Stomach (tissue), 9 donors: ENCODE results near the gene CD101. TPM values are rescaled to one million over a fixed set of nuclear protein-coding genes. Genes with fewer than 3 reads are reported as not detected.

Experiments used
- DNase-seq, 2 donors: peaks; one replicate each; pipeline versions ENCODE4 v3.0.0 to v3.0.0-alpha.2; 2013 to 2019
- H3K27ac ChIP-seq, 5 donors: fragments of 200-600 bp in 4 of 5; sonication (generic) in 4 of 5; one replicate each; pipeline ENCODE4 v1.5.1; 2013 to 2019; ENCODE audit warnings: mild to moderate bottlenecking in 1 of 5, moderate library complexity in 1 of 5
- H3K27me3 ChIP-seq, 3 donors: fragments of 200-600 bp; sonication (generic); one replicate each; pipeline ENCODE4 v1.5.1; 2017 to 2019; ENCODE audit warnings: mixed run types in 1 of 3
- H3K36me3 ChIP-seq, 4 donors: fragments of 200-600 bp; sonication (generic); 1 replicate in 3 of 4; 2 replicates in 1 of 4; pipeline ENCODE4 v1.5.1; 2016 to 2019
- H3K4me1 ChIP-seq, 4 donors: fragments of 200-600 bp; sonication (generic); one replicate each; pipeline ENCODE4 v1.5.1; 2016 to 2019
- H3K4me3 ChIP-seq, 4 donors: fragments of 200-600 bp; sonication (generic) in 3 of 4; one replicate each; pipeline ENCODE4 v1.5.1; 2016 to 2019; ENCODE audit warnings: mild to moderate bottlenecking in 1 of 4
- H3K9me3 ChIP-seq, 4 donors: fragments of 200-600 bp; sonication (generic); one replicate each; pipeline ENCODE4 v1.5.1; 2016 to 2019
- CTCF ChIP-seq, 7 experiments: fragments of 450-650 bp in 4 of 7; fragments of 200-600 bp in 3 of 7; sonication (generic) in 3 of 7; IDR thresholded peaks; one replicate each; pipeline ENCODE4 v1.5.1; 2016 to 2019; ENCODE audit warnings: antibody characterized with exemption in 7 of 7, control low read depth in 2 of 7, mild to moderate bottlenecking in 1 of 7
- EP300 ChIP-seq: sonication (generic); formaldehyde crosslinking; IDR thresholded peaks from one replicate; pipeline ENCODE4 v1.6.1; 2017; ENCODE audit warnings: antibody characterized with exemption
- POLR2A ChIP-seq, 4 donors: fragments of 450-650 bp; IDR thresholded peaks; one replicate each; pipeline ENCODE4 v1.6.1; 2016; ENCODE audit warnings: antibody characterized with exemption in 4 of 4, control low read depth in 2 of 4, mild to moderate bottlenecking in 1 of 4, moderate library complexity in 1 of 4
- POLR2AphosphoS5 ChIP-seq, 3 donors: sonication (generic); formaldehyde crosslinking; IDR thresholded peaks; one replicate each; pipeline ENCODE4 v1.6.1; 2016; ENCODE audit warnings: antibody characterized with exemption in 3 of 3
- WGBS, 5 donors: extraction: QIAGEN DNeasy Blood & Tissue Kit in 3 of 5; methylation state at CpG; one replicate each; pipeline versions ENCODE4 v1.1.5 to v1.1.7; 2013 to 2018; 5-methylcytosine and 5-hydroxymethylcytosine counted together
- intact Hi-C: fragments of 100-400 bp; cut with DNase I; formaldehyde crosslinking; loops from one replicate; pipeline ENCODE4 v1.15.1; 2023; ENCODE audit warnings: low total_unique reads
- polyA plus RNA-seq, 3 donors: library from polyadenylated mRNA; stranded (reverse); fragments of 200-250 nt; gene quantifications; one replicate each; pipeline ENCODE4 v1.2.3, GENCODE V29; 2013
- total RNA-seq, 5 donors: library from RNA; depleted of rRNA; stranded (reverse); fragments of >200 nt; gene quantifications; one replicate each; pipeline versions ENCODE4 v1.1.0 to v1.2.3, GENCODE V29; 2014 to 2016
- donor health status: healthy with polysubstance abuse.
- donor health status: Bipolar disorder and iron deficiency.
- donor health status: healthy.

Gene CD101
- total and polyA plus RNA-seq, 8 donors: 0.45 to 8.8 (median 1.8) TPM; not detected in 2

GRCh38 chr1:117038236-117038635 lies 36.7 kb downstream of the CD101 start:
- H3K9me3 ChIP-seq: no peaks in the 10 kb centered on the region
- no peak for DNase-seq
- intact Hi-C loops: no loop called here
- H3K4me1 ChIP-seq: no peaks in the 10 kb centered on the region
- TF ChIP-seq POLR2A (IDR thresholded peaks at IDR 0.05): no peak
- no peak for TF ChIP-seq POLR2AphosphoS5 (IDR thresholded peaks at IDR 0.05)
- no peak for TF ChIP-seq CTCF (IDR thresholded peaks at IDR 0.05)
- TF ChIP-seq EP300: no peak
- H3K27ac ChIP-seq: no peak overlapping the region
- H3K36me3 ChIP-seq: no peaks in the 10 kb centered on the region
- H3K4me3 ChIP-seq: no peak overlapping the region
- 86 to 95% (median 87%) methylated on average over 6 of the region's 6 CpGs for WGBS, 5 donors
- H3K27me3 ChIP-seq: no peaks in the 10 kb centered on the region

GRCh38 chr1:117044217-117044616 lies 42.7 kb downstream of the CD101 start:
- intact Hi-C loops: no loop called here
- Histone ChIP-seq H3K4me1 (no peaks in the 10 kb centered on the region), H3K9me3 (no peaks in the 10 kb centered on the region), H3K27me3 (no peaks in the 10 kb centered on the region), H3K4me3 (no peak overlapping the region), H3K36me3 (no peaks in the 10 kb centered on the region), H3K27ac (no peak overlapping the region)
- no peak for TF ChIP-seq POLR2AphosphoS5 (IDR thresholded peaks at IDR 0.05)
- TF ChIP-seq EP300: no peak
- TF ChIP-seq CTCF (IDR thresholded peaks at IDR 0.05): no peak
- TF ChIP-seq POLR2A (IDR thresholded peaks at IDR 0.05): no peak
- DNase-seq: no peak
- WGBS, 5 donors: 94 to 100% (median 96%) methylated on average over 1 of the region's 1 CpG

- no peak for TF ChIP-seq POLR2AphosphoS5 (IDR thresholded peaks at IDR 0.05)
- TF ChIP-seq EP300: no peak
- no peak for TF ChIP-seq CTCF (IDR thresholded peaks at IDR 0.05)
- no peak for TF ChIP-seq POLR2A (IDR thresholded peaks at IDR 0.05)
- Histone ChIP-seq H3K9me3 (no peaks in the 10 kb centered on the region), H3K27ac (no peak overlapping the region), H3K36me3 (no peaks in the 10 kb centered on the region), H3K4me3 (no peak overlapping the region), H3K4me1 (peaks cover 0 to 3% (median 0%) of the 10 kb centered on the region in 4 donors), H3K27me3 (no peaks in the 10 kb centered on the region)
- intact Hi-C loops: no loop called here
- no peak for DNase-seq
- WGBS, 5 donors: 76 to 86% (median 80%) methylated on average over 2 of the region's 2 CpGs
Measured at GRCh38 chr1:117045644-117046043, 44.1 kb downstream of the CD101 start.

- intact Hi-C loops: no loop called here
Measured at GRCh38 chr1:117046781-117047180, 45.2 kb downstream of the CD101 start.

More at GRCh38 chr1:117046781-117047180, 45.2 kb downstream of the CD101 start:
- TF ChIP-seq EP300 (no peak), POLR2AphosphoS5 (IDR thresholded peaks at IDR 0.05) (no peak), CTCF (IDR thresholded peaks at IDR 0.05) (no peak), POLR2A (IDR thresholded peaks at IDR 0.05) (no peak)
- H3K27ac ChIP-seq: no peak overlapping the region
- H3K4me1 ChIP-seq: peaks cover 0 to 14% (median 3%) of the 10 kb centered on the region in 4 donors
- H3K27me3 ChIP-seq: no peaks in the 10 kb centered on the region
- H3K4me3 ChIP-seq: no peak overlapping the region
- 61 to 77% (median 75%) methylated on average over 4 of the region's 4 CpGs for WGBS, 5 donors
- H3K36me3 ChIP-seq: no peaks in the 10 kb centered on the region
- H3K9me3 ChIP-seq: no peaks in the 10 kb centered on the region
- DNase-seq: no peak
